ENCODE measurements around the gene PARP12.

- TF ChIP-seq CTCF (IDR thresholded peaks at IDR 0.05), result no peak
- TF ChIP-seq POLR2A (IDR thresholded peaks at IDR 0.05), result no peak
Measured at GRCh38 chr7:139982927-139983920, 79.5 kb downstream of the PARP12 start.

Measured in uterus (tissue), 2 donors.